Suppressor macrophage treated with lipopolysaccharide for 4 hours (primary cell): Measurements from ENCODE around the gene HIVEP3.

Experiments used
- DNase-seq: peaks from one replicate; pipeline ENCODE4 v3.0.0-alpha.2; 2020

Gene HIVEP3

DNA sequence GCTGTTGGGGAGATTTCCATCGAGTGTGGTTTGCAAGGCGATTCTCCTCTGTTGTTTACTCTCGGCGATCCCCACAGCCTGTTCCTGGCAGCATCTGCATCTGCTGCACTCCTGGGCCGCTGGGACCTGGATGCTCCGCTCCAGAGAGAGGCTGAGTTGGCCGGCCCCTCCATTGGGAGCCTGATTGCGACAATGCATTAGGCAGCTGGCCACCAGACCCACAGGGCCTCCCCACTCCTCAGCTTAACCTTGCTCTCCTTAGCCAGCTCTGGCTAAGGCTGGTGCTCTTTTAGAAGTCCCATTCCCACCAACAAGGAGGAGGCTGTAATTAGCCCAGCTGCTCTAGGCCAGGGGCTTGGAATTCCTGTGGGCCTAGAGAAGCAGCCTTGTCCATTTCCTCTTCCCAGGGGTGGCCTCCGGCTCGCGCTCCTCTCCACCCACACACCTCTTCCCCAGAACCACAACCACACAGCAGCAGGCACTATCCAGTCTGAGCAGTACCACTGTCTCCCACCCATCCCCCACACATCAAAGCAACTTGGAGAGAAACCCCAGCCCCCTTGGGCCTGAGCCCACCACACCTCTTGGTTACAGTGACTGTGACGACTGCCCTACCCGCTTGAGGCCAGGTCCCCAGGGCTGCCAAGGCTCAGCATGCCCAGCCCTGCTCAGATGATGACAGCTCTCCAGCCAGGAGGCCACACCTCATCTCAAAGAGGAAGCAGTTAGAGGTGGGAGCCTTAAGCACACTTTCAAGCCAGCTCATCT is 240.4 kb downstream of the HIVEP3 start:
- DNase-seq = peak; percentile 32

DNA sequence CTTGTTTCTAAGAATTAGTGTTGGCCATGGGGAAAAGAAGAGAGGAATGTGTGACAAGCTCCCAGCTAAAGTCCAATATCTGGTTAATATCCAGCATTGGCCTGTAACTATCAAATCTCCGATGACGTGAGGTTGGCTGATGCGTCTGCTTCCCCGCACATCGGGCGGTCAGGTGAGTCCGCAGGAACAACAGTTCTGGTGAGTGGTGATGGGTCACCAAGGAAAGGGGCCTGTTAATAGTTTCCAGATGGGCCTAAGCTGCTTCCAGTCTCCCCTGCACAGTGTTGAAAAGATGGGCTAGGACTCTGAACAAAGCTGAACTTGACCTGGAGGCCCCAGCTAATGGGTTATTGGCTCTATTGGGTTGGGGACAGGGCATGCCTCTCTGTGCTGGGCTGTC is 241.1 kb downstream of the HIVEP3 start:
- no peak for DNase-seq

DNA sequence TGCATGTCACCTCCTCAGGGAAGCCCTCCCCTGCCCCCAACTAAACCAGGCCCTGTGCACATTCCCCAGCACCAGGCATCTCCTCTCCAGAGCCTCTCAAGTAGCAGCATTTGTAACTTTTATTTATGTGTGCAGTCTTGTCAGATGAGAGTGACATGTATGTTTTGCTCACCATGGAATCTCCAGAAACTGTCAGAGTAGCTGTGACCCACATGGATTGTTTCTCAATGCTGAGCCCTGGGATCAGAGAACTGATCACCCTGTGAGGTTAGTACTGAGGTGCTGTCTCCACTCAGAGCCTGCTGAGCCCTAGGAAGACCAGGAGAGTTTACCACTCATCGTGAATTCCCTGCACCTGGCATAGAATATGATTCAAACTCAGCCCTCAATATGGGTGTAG is 243.3 kb downstream of the HIVEP3 start:
- peak; percentile 47 for DNase-seq

DNA sequence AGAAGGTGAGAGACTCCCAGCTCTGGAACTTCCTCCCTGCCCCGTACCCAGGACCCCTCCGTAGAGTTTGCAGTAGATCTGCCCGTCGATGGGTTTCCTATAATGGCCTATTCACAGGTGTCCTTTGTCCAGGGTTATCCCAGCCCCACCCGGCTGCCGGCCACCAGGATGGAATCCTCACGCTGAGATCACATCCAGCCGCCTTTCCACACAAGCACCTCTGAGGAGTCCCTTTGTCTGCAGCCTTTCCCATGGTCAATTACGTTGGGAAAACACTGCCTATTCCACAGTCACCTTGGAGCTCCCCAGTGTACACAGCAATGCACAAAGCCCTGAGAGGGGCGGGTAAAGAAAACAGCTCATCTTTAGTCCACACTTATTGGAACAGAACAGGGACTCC is 244.2 kb downstream of the HIVEP3 start:
- no peak for DNase-seq

DNA sequence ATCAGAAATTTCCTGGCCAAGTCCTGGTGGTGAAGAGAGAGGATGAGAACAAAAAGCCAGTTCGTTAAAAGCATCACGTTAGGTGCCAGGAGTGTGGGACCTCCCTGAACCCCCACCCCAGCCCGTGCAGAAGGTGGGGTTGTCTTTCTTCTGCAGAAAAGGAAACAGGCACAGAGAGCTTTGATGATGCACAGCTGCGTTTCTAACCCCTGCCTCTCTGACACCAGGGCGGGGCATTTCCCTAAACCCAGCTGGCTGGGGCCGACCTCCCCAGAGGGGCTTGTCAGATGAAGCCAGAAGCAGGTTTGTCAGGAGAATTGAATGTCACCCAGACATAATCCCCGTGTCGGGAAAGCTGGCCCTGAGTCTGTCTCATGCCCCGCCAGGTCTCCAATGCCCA is 244.9 kb downstream of the HIVEP3 start:
- DNase-seq = no peak

DNA sequence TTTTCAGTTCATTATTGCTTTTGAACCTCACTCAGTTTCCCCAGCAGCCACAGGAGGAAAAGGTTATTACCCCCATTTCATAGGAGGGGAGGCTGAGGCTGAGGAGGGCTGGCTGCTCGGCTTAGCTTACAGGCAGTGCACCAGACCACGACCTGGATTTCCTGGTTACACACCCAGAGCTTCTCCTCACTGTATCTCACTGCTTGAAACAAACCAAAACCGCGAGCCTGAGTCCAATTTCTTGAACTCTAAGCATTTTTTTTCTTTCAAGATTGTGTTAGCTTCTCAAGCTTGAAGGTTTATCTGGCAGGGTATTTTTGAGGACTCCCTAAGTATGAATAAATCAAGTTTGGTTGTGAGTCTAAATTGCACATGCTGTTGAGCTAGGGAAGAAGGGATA is 245.3 kb downstream of the HIVEP3 start:
- DNase-seq = peak; percentile 19

DNA sequence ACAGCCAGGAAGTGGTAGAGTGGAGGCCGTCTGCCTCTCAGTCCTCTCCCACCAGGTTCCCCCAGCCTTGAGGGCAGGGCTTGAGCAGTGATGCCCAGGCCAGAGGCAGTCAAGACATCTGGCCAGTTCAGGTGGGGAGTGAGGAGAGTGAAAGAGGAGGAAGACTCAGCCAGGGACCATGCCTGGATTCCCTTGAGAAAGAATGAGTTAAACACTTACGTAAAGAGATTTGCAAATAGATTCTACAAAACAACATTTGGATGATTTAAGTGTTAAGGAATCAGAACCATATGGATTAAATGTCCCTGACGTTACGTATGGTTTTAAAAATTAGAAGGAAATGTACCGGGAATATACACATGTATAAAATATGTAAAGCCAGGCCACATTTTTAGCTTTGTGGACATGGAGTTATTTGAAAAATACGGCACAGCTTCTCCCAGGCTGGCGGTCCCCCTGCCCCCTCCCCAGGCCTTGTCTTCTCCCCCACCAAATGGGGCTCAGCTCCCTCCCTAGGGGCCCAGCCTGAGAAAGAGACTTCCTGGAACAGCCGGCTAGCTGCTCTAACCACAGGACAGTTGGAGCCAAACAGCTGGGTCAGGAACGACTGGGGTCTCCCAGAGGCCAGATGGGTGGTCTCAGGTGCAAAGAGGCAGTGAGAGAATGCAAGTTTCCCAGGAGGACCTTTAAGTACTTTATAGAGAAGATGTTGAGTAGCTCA is 245.9 kb downstream of the HIVEP3 start:
- DNase-seq = no peak

DNA sequence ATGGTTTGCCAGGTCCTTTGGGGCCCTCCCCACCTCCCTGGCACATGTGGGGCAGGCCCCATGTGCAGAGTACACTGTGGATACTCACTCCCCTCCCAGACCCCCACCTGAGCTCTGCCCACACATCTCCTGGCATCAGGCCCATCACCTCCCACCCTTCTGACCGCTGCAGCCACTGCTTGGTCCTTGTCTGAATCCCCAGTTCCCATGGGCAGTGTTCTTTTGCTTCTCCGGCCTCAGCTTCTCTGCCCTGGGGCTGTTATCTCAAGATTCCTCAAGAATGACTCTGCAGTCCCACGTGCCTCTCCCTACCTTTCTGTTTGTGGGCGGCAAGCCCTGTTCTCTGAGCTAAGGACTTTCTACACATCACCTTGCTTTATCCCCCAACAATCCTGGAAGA is 246.5 kb downstream of the HIVEP3 start:
- no peak for DNase-seq

DNA sequence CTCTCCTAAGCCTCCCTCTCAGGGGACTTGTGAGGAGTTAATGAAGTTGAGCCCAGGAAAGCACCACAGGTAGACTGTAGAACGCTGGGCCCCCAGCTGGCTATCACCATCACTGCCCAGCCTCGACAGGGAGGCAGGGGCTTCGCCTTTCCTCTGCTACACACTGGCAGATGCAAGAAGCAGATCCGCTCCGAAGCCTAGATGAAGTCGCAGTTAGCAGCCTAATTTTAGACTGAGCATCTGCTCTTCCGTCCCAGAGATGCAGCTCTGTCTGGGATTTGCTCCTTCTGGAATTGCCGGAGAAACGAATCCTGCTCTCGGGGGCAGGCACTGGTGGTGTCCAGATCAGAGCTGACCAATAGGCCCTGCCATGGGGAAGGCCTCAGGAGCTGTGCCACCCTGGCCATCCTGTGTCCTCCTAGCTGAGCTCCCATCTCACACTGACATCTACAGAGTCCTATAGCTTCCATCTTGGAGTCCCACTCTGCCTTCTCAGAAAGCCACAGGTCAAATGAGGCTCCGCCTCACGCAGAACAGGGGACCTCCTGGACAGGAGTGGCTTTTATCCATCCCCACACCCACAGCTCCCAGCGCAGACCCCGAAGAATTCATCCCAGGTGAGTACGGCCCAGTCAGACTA is 247.5 kb downstream of the HIVEP3 start:
- DNase-seq = no peak

DNA sequence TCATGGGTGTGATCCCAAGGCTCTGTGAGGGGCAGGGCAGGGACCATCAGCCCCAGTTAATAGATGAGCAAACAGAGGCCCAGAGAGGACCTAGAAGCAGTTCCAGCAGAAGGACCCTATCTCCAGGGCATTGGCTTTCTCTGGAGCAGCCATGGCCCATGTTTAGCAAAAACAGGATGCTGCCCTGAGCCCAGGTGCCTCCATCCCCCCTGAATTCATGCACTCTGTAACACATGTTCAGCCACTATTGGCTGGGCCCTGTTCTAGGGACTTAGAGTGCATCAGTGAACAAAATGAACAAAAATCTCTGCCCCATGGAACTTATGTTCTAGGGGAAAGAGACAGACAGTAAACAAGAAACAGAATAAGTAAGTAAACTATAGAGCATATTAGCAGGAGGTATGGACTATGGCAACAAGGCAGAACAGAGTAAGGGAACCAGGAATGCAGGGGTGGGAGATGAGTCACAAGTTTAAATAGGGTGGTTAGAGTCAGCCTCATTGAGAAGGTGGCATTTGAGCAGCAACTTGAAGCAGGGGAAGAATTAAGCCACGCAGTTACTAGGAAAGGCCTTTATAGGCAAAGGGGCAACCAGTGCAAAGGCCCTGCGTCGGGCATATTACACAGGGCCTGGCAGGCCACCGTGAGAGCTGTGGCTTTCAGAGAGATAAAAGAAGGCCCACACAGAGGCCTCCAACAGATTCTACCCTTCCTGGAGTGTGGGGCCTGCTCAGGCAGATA is 248.3 kb downstream of the HIVEP3 start:
- peak; percentile 57 for DNase-seq

DNA sequence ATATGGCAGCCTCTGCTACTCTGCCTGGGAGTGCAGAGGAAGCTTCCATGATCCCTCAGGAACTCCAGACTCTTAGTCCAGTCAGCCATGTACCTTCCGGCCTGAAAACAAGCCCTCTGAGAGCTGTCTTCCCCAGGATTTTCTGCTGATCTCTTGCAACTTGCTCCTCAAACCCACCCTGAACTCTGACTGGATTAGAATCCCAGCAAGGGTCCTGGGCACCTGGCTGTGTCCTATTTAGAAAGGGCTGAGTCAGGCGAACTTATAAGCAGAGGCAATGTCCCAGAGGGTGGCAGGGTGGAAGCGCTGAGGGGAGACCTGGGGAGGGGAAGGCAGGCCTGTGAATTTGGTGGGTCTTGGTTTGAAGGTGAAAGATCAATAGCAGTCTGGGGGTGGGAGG is 249.8 kb downstream of the HIVEP3 start:
- DNase-seq = no peak

DNA sequence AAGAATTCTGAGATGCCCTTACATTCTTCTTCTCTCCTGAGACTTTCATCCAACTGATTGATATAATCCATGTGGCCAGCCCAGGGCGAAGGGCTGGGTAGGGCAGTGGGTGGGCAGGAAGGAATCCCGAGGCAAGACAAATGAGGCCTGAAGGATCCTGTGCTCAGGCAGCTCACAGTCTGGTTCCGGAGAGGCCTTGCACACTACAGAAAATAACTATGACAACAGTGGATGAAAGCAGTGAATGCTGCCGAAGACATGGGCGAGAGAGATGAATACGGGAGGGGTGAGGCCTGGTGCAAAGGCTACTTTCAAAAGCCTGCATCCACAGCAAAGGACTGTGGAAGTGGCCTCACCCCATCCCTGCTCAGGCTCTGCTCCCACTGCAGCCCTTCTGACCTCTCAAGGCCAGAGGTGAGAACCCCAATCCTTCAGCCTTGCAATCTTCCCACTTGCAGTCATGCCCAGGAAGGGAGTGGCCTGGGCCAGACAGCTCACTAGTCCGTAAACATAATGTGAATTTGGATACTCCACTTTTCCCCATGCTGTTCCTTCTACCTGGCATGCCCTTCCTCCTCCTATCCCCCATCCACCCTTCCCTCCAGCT is 250.6 kb downstream of the HIVEP3 start:
- DNase-seq = no peak

DNA sequence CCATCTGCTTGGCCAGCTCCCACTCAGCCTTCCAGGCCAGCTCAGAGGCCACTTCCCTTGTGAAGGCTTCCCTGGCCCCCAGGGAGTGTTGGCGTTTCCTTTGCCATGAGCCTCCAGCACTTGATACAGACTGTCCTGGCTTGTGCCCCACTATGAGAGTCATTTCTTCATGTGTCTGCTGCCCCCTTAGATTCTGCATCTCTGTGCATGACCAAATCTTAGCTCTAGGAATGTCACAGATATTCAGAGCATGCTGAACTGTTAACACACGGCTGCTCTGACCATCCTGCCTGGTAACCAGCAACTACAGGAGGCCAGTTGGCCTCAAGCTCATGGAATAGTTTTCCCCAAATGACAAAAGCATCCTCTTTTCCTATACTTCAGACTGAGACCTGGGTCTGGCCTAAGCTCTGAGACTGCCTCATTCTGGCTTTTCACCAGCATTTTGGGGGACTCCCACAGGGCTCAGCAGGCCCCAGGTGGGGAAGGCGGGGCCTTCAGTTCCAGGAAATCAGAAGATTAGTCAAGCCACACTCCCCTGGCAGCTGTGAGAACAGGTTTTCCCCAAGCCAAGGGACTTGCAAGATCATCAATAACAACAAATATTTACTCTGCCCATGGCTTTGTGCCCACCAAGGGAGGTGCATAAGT is 251.6 kb downstream of the HIVEP3 start:
- DNase-seq = no peak

DNA sequence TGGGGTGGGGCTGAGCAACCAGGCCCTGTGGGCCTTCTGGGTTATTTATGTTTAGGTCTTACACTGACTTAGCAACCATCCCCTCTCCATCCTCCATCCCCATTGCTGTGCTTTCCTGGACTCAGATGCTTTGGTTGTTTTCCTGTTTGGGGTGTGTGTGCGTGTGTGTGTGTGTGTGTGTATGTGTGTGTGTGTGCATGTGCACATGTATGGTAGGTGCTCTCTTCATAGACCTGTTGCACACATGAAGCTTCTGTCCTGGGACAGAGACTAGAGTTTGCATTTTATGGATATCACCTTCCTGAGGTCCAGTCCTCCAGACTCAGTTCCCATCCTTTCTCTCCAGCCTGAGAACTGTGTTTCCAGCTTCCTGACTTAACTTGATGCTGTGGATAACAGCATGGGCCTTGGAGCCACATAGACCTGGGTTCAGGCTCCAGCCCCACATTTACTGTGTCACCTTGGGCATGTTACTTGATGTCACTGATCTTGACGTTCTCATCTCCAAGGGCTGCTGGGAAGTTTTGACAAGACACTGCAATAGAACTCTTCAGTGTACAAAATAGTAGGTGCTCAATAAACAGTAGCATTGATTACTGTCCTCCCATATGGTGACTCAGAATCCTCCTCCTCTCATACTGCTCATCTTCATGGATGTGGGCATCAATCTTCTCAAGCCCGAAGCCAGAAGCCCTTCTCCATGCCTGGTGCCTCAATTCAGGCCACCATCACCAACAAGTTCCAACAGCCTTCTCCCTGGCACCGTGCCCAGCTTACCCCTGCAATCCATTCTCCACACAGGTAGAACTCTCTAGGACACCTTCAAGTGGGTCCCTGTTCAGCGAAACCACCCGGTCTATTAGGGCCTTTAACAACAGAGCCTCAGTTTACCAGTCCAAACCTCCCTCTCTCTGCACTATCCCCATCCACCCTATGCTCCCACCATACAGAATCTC is 252.5 kb downstream of the HIVEP3 start:
- no peak for DNase-seq

DNA sequence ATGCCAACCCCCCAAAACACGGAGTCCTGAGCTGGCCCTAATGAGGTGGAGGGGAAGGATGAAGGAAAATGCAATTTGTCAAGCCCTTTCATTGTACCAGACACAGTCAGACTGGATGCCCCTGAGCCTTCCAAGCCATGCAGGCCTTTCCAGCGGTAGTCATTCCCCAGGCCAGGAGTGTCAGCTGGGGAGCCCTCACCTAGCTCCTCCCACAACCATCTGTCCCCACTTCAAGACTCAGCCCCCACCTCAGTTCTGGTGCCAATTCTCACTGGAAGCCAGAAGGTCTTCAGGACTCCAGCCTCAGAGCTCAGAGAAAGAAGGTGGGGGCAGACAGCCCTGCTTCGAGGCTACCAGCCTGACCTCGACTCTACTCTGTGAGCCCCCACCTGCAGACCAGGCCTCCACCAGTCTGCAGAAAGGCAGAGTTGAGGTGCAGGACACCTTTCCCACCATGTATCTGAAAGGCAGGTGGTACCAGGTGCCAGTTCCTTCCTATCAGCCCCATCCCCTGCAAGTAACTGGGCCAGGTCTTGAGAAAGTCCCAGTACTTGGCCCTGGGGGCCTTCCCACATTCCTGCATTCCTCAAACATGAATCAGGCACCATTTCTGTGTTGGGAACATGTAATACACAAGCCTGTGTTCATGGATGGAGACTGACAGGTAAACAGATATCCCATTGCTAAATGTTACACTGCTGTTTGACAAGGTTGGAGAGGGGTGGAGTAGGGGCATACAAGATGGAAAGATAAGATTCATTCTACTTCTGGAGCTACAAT is 253.7 kb downstream of the HIVEP3 start:
- DNase-seq = no peak

DNA sequence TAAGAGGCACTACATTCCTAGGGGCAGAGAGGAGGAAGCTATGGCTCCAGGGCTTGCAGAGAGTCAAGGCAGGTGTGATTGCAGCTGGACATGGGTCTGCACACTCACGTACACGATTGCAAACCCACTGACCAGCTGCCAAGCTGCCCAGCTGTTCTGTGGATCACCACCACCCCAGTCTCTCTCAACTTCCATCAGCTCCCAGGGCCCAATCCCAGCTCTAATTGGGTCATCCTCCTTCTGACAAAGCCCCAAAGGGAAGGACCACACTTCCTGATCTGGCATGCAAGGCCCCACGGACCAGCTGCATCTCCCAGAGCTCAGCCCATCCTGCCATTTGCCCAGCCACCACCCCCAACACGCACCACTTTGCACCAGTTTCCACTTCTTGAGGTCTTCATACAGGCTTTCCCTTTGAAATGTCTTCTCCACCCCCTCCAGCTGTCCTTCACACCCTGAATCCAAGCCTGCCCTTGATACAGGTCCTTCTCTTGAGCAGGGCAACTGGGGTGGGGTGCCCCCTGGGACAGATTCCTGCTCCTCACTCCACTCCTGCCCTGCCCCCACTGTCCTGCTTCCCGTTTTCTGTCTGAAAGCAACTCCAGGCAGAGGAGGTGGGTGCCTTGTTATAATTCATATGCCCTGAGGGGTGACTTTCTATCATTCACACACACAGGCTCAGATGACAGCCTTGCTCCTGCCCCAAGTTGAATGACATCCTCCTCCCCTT is 254.9 kb downstream of the HIVEP3 start:
- DNase-seq = peak; percentile 34

DNA sequence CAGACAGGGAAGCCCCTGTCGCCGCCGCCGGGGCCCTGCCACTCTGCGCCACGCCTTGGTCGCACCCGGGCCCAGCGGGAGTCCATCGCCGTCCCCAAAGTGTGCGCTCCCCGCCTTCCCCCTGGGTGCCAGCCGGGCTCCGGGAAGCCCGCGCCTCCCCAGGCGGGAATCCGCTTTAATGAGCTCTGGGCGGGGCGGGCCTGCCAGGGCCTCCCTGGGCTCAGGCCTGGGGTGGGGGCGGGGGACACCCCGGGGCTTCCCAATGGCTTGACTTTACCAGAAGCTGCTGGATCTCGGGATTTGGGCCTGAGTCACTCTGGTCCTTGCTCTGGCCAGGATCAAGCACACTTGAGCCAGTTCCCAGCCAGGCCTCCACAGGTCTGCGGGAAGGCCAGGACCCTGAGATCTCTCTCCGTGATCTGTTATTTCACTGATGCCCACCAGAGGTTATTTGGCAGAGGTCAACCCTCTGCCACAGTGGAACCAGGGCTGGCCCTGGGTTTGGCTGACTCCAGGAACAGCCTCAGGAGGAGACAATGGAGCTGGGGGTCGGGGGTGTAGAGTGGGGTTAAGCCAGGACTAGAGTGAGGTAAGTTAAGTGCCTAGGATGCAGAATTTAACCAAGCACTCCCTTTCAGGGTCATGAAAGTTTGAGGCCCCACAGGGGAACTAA is 255.8 kb downstream of the HIVEP3 start:
- DNase-seq = peak; percentile 92

DNA sequence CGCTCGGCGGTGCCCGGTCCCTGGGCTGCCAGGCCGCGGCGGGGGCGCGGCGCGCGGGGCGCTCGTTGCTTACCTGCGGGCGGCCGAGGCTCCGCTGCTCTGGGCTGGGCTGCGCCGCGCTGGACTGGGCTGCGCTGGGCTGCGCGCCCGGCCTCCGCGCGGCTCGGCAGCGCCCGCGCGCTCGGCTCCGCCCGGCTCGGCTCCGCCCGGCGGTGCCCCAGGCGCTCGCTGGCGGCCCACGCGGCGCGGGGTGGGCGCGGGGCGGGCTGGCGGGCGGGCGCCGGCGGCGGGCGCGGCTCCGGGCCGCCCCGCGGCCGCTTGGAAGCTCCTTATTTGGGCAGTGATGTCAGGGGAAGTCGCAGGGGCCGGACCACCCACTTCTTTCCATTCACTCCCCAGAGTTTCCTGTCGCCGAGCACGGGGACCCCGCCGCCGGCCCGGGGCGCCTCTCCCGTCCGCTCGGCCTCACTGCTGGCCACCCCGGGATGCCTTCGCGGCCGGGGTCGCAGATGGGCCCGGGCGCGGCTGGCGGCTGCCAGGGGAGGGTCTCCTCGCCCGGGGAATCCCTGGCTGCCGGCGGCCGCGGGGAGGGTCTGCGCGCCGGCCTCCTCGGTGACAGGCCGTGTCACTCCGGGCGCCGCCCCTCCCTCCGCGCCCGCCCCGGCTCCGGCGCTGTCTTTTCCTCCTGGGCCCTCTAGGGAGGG is 256.5 kb downstream of the HIVEP3 start:
- peak; percentile 86 for DNase-seq
